Stimulated activated CD8-positive, alpha-beta memory T cell treated with anti-CD3 and anti-CD28 coated beads, Interleukin-15, amount 100 ng/mL, for 24 hours (primary cell): ENCODE results near the gene SBNO2.
A peak's percentile ranks its signal among the peaks of the same experiment; 100 is the strongest.

Experiments
- DNase-seq: peaks from one replicate; pipeline ENCODE4 v3.0.0-alpha.2; 2020; ENCODE audit warnings: low read depth

SBNO2 gene

GRCh38 chr19:1070931-1071791 lies 102.9 kb downstream of the SBNO2 start:
- no peak for DNase-seq

DNA sequence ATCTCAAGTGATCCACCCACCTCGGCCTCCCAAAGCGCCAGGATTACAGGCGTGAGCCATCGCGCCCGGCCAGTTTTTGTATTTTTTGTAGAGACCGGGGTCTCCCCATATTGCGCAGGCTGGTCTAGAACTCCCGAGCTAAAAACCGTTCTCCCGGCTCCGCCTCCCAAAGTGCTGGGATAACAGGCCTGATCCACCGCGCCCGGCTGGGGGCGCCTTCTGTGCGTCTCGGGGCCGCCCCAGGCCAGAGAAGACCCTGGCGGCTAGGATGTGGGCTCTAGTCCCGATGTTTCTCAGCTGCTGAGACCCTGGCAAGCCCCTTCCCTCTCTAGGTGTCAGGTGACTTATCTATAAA lies 103.5 kb downstream of the SBNO2 start:
- DNase-seq, result no peak

GRCh38 chr19:1069009-1069779 lies 104.9 kb downstream of the SBNO2 start:
- DNase-seq, result no peak

- no peak for DNase-seq
Observed at GRCh38 chr19:1068009-1069001, 105.8 kb downstream of the SBNO2 start.

DNA sequence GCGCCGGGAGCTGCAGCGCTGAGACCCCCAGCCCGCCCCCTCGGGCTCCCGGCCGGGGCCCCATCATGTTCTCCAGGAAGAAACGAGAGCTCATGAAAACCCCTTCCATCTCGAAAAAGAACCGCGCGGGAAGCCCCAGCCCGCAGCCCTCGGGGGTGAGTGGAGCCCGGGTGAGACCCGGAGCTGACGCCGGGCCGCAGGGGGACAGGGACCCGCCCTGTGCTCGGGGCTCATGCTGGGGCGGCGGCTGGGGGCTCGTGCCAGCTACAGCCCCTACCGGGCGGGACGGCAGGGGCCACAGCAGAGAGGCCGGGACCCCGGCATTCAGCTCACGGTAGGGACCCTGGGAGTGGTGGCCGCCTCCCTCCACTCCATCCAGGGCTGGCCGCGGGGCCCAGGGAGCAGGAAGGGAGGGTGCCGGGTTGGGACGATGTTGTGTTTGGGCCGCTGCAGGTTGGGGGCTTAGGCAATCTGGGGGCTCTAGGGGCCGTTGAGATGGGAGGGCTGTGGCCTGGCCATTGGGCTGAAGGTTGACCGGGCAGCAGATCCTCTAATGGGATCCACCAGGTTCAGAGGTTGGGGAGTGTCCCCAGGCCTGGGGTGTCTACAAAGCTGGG lies 106.6 kb downstream of the SBNO2 start:
- DNase-seq, result no peak

DNA sequence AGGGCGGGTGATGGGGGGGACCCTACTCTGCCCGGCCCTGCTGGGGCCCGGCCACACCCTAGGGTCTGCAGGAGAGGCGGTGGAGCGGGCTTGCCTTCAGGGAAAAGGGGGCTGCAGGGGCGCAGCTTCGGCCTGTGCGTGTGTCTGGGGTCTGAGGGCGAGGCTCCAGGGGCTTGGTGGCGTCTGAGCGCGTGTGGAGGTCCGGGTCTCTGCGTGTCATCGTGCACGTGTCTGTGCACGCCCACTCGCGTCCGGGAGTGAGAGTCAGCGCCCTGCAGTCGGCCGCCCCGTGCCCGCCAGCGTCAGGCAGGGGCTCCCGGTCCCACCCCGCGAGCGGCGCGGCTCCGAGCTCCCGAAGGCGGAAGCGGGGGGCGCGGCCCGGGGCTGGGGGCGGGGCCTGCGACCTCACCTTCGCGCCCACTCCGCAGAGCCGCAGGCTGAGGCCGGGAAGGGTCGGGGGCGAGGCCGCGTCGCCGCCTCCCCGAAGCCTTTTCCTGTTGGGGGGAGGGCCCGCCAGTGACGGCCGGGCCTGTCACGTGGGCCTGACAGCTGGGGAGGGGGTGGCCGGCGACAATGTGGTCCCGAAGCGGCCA lies 107.2 kb downstream of the SBNO2 start, which contains the start of gene ARHGAP45:
Gene ARHGAP45, plus strand, starts transcription at position 420 of the 593 bp plus-strand sequence. CDS start 239 bp downstream, outside the sequence.
- DNase-seq, result peak; percentile 65

GRCh38 chr19:1066251-1066747 lies 107.8 kb downstream of the SBNO2 start:
- DNase-seq, result no peak

DNA sequence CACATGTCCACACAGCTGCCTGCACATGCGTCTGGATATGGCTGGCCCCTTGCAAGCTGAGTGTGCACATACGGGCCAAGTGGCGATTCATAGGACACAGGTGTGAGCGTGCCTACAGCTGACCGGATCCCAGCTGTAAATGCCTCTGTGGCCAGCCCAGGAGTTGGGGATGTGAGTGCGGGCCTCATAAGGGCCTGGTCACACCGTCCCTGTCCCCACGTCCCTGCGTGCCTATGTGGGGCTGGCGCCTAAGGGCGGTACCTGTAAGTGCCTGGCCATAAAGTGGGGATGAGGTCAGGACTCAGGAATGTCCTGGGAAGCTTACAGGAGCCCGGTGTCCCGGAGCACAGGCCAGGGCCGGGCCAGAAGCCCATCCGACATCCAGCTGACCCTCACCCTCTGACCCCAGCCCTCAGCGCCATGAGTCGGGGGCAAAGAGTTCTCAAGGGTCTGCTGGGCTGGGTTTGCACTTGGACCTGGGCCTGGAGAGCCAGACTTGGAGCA lies 108.4 kb downstream of the SBNO2 start:
- no peak for DNase-seq

GRCh38 chr19:1064661-1065605 lies 109.1 kb downstream of the SBNO2 start:
- no peak for DNase-seq

DNA sequence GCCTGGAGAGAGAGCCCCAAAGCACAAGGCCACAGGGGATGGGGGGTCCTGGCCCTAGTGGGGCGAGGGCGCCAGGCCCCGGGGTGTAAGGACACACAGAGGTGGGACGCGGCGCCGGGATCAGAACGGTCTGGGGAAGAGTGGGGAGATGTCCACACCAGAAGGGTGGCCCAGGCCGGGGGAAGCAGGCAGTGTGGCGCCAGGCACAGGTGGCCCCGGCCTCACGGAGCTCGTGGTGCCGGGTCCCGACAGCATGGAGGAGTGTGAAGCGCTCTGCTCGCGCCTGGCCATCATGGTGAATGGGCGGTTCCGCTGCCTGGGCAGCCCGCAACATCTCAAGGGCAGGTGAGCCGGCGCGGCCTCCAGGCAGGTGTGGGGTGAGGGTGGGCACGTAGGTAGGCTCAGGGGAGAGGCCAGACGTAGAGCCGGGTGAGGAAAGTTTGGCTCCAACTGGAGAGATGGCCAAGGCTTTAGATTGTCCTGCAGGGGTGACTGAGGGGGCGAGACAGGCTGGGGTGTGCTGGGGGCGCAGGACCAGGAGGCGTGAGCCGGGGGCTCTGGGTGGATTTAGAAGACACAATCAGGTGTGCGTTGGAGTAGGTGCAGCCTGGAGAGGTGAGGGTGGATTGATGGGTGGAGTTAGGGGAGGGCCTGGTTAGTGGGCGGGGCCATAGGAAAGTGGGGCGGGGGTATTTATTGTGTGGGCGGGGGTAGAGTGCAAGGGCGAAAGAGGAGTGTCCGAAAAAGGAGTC lies 110.0 kb downstream of the SBNO2 start:
- DNase-seq, result no peak

GRCh38 chr19:1063030-1063908 lies 110.8 kb downstream of the SBNO2 start:
- DNase-seq, result no peak

GRCh38 chr19:1062387-1063029 lies 111.6 kb downstream of the SBNO2 start:
- DNase-seq, result no peak

- no peak for DNase-seq
Observed at GRCh38 chr19:1061987-1062386, 112.1 kb downstream of the SBNO2 start.

GRCh38 chr19:1060689-1061088 lies 113.4 kb downstream of the SBNO2 start:
- DNase-seq, result no peak

DNA sequence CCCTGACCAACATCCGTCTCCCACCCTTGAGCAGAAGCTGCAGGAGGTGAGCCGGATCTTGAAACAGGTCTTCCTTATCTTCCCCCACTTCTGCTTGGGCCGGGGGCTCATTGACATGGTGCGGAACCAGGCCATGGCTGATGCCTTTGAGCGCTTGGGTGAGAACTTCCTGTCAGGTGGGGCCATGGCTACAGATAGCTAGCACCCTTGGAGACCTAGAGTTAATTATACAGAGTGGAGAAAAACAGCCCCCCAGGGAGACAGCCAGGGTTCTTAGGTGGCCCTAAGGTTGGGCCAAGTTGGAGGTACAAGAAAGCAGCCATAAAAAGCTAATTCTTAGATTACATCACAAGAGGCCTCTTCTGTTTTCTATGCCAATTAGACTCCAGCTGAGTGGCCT lies 116.0 kb downstream of the SBNO2 start:
- DNase-seq, result no peak
